GM03348 (cell line): ENCODE measurements around the gene MPHOSPH9.
"Not testable (repeated sequence)": the region's sequence is repeated elsewhere in the genome, so short reads cannot be mapped to it uniquely, and the experiment has no call there.

Source experiments
- DNase-seq: peaks from one replicate; pipeline ENCODE4 v3.0.0; 2012; ENCODE audit warnings: low spot score

Gene MPHOSPH9

GRCh38 chr12:123254853-123255446 lies 22.0 kb upstream of the MPHOSPH9 start:
- no peak for DNase-seq

- DNase-seq: peak; percentile 33
Observed at GRCh38 chr12:123253641-123254459, 20.9 kb upstream of the MPHOSPH9 start.

DNA sequence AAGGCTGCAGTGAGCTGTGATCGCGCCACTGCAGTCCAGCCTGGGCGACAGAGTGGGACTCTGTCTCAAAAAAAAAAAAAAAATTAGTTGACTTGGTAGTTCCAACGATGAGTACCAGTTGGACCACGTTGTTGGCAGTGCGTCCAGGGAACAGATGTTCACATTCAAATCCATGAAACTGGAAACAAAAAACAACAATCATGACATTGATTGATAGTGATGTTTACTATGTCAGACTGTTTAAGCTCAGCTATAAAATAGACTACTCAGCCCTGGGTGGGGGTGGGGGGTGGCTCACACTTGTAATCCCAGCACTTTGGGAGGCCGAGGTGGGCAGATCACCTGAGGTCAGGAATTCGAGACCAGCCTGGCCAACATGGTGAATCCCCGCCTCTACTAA lies 19.4 kb upstream of the MPHOSPH9 start:
- DNase-seq: not testable (repeated sequence)

DNA sequence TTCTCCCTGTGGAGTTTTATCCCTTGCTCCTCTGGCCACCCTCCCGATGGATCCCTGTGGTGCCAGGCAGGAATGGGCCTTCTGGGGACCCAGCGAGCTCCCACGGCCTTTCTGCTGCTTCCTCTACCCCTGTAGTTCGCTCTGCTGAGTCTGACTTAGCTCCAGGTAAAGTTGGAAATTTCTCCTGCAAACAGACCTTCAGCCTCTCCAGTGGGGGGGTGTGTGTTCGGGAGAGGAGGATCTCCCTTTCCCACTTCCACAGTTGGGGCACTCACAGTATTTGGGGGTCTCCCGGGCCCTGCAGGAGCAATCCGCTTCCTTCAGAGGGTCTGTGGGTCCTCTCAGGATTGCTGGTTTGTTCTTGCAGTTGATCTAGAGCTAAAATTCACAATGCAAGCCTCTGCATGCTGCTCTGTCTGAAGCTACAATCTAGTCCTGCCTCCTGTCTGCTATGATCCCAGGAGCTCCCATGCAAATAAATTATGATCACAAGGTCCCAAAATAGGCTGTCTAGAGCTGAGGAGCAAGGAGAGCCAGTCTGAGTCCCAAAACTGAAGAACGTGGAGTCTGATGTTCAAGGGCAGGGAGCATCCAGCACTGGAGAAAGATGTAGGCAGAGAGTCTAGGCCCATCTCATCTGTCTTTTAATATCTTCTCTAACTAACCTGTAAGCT lies 18.6 kb upstream of the MPHOSPH9 start:
- no peak for DNase-seq

GRCh38 chr12:123250471-123251383 lies 17.8 kb upstream of the MPHOSPH9 start:
- no peak for DNase-seq

- DNase-seq: not testable (repeated sequence)
Observed at GRCh38 chr12:123248996-123249741, 16.2 kb upstream of the MPHOSPH9 start.

- DNase-seq: not testable (repeated sequence)
Observed at GRCh38 chr12:123248129-123248528, 15.2 kb upstream of the MPHOSPH9 start.

DNA sequence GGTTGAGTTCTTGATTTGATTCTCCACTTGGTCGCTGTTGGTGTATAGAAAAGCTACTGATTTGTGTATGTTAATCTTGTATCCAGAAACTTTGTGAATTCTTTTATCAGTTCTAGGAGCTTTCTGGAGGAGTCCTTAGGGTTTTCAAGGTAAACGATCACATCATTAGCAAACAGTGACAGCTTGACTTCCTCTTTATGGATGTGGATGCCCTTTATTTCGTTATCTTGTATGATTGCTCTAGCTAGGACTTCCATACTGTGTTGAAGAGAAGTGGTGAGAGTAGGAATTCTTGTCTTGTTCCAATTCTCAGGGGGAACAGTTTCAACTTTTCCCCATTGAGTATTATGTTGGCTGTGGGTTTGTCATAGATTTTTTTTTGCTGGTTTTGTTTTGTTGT lies 12.7 kb upstream of the MPHOSPH9 start:
- no peak for DNase-seq

DNA sequence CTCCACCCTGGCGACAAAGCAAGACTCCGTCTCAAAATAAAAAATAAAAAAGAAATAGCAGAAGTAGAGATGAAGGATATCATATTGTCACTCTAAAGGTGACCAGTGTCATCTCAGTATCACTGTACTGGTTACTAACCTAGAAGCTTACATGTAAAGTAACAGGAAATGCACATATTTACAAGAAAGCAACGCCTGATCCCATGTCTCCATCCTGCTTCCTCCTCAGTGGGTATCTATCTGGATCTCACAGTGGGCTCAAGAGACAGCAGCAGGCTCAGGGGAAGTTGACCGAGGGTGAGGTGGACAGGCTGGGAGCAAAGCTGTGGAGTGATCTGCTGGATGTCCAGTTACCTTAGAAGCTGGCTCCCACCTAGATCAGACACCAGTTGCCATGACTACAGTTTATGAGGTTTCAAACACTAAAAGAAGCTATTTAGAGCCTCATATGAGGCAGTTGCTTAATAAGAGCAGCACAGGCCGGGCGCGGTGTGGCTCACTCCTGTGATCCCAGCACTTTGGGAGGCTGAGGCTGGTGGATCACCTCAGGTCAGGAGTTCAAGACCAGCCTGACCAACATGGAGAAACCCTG lies 10.8 kb upstream of the MPHOSPH9 start:
- DNase-seq: no peak

DNA sequence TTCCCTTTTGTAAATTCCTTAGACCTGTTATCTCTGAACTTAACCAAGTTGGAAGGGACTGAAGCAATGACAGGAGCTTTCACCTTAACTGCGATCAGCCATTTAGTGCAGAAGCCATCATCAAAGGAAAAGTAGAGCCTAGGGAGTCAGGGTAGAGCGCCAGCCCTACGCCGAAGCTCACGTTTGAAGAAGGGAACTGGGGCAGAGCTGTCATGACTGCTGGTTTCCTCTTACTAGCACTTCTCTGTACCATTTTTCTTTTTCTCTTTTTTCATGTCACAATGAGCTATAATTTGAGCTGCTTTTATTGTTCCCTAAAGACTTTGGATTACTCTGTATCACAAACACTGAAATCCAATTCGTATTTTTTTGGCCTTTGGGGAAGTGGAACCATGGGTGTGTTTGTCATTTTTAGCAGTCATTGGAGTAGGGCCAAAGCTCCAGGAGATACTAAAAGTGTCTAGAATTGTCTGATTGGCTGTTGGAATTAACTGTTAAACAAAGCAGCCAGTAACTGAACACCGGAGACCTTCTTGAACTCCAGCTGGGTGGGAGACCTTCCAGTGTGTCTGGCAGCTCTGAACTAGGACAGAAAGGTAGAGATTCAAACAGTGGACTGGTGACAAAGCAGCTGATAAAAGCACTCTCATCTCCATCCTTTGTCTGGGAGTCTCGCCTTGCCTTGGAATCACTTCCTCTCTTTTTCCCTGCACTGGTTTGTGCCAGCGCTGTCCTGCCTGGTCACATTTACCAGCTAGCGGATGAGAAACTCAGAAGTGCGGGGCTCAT lies 9.4 kb upstream of the MPHOSPH9 start:
- DNase-seq: no peak

DNA sequence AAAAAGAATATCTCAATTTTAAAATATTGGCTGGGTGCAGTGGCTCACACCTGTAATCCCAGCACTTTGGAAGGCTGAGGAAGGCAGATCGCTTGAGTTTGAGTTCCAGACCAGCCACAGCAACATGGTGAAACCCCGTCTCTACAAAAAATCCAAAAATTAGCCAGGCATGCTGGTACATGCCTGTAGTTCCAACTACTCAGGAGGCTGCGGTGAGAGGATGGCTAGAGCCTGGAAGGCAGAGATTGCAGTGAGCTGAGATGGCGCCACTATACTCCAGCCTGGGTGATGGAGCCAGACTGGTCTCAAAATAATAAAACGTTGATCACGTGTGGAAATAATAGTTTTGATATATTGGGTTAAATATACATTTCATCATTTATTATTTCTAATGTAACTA lies 6.0 kb upstream of the MPHOSPH9 start:
- no peak for DNase-seq

GRCh38 chr12:123238330-123238682 lies 5.4 kb upstream of the MPHOSPH9 start:
- DNase-seq: no peak

GRCh38 chr12:123237646-123238329 lies 4.8 kb upstream of the MPHOSPH9 start:
- peak; percentile 69 for DNase-seq

GRCh38 chr12:123233505-123234308 lies 766 bp upstream of the MPHOSPH9 start:
- no peak for DNase-seq

DNA sequence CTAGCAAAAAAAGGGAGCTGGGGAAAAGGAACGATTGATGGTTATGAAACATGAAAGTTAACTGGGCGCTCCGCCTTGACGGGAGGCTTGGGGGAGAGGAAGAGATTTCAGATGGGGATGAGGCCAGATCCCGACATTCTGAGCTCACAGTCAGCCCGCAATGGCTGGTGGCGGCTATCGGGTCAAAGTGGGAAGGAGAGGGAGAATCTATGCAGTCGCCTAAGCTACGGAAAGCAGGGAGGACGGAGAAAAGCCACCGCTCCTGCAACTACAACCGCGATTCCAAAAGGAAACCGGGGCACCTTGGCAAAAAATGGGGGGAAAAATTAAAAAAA lies 502 bp downstream of the MPHOSPH9 start:
- peak; percentile 78 for DNase-seq

DNA sequence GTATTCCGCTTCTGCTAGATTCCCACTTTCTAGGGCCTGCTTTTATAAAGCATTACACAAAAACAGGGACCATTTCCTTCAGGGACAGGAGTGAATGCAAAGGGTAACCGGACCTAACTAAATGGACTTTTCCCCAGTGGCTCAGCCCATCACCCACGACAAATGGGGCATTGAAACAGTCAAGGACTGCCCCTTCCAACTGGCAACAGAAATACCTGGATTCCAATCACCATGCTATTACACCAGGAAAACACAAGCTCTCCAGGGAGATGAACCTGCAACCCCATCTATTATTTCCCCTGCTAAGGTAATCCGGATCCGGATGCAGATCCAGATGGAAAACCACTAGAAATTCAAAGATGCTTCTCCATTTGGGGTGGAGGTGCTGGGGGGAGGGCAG lies 1.0 kb downstream of the MPHOSPH9 start:
- DNase-seq: no peak

GRCh38 chr12:123229051-123229450 lies 3.9 kb downstream of the MPHOSPH9 start:
- DNase-seq: no peak

GRCh38 chr12:123227581-123228258 lies 5.2 kb downstream of the MPHOSPH9 start:
- DNase-seq: no peak
